Measurements from ENCODE around the gene SAFB.
A peak's percentile ranks its signal among the peaks of the same experiment; 100 is the strongest.

SAFB gene

GRCh38 chr19:5690955-5691821 is 68.3 kb downstream of the SAFB start:
- TF ChIP-seq CTCF (IDR thresholded peaks at IDR 0.05; ENCODE audit: poor library complexity, severe bottlenecking): no peak
- Histone ChIP-seq H3K27ac (ENCODE audit: poor library complexity, severe bottlenecking) (peak overlapping the region; percentile 89), H3K36me3 (ENCODE audit: low read depth) (peaks cover 53% of the 10 kb centered on the region), H3K4me1 (ENCODE audit: insufficient read depth, poor library complexity, severe bottlenecking) (no peaks in the 10 kb centered on the region), H3K27me3 (ENCODE audit: insufficient read depth, poor library complexity, severe bottlenecking) (no peaks in the 10 kb centered on the region), H3K9me3 (ENCODE audit: severe bottlenecking) (no peaks in the 10 kb centered on the region), H3K4me3 (ENCODE audit: severe bottlenecking) (peak overlapping the region; percentile 62)
- ATAC-seq (ENCODE audit: low read depth): peak; percentile 2; the same call in 1 of the 3 replicates
- DNase-seq (ENCODE audit: low spot score): no peak

GRCh38 chr19:5691822-5692722 is 69.2 kb downstream of the SAFB start:
- Histone ChIP-seq H3K9me3 (ENCODE audit: severe bottlenecking) (no peaks in the 10 kb centered on the region), H3K27me3 (ENCODE audit: insufficient read depth, poor library complexity, severe bottlenecking) (no peaks in the 10 kb centered on the region), H3K4me3 (ENCODE audit: severe bottlenecking) (peak overlapping the region; percentile 62), H3K36me3 (ENCODE audit: low read depth) (peaks cover 62% of the 10 kb centered on the region), H3K27ac (ENCODE audit: poor library complexity, severe bottlenecking) (peak overlapping the region; percentile 89), H3K4me1 (ENCODE audit: insufficient read depth, poor library complexity, severe bottlenecking) (no peaks in the 10 kb centered on the region)
- no peak for DNase-seq (ENCODE audit: low spot score)
- TF ChIP-seq CTCF (IDR thresholded peaks at IDR 0.05; ENCODE audit: poor library complexity, severe bottlenecking): no peak
- no peak; the same call in 2 of the 3 replicates for ATAC-seq (ENCODE audit: low read depth)

- H3K27ac ChIP-seq (ENCODE audit: poor library complexity, severe bottlenecking): peak overlapping the region; percentile 89
Measured at GRCh38 chr19:5692723-5693194, 69.9 kb downstream of the SAFB start.

More at GRCh38 chr19:5692723-5693194, 69.9 kb downstream of the SAFB start:
- Histone ChIP-seq H3K36me3 (ENCODE audit: low read depth) (peaks cover 63% of the 10 kb centered on the region), H3K4me3 (ENCODE audit: severe bottlenecking) (no peak overlapping the region), H3K4me1 (ENCODE audit: insufficient read depth, poor library complexity, severe bottlenecking) (no peaks in the 10 kb centered on the region), H3K9me3 (ENCODE audit: severe bottlenecking) (no peaks in the 10 kb centered on the region), H3K27me3 (ENCODE audit: insufficient read depth, poor library complexity, severe bottlenecking) (no peaks in the 10 kb centered on the region)
- DNase-seq (ENCODE audit: low spot score) (no peak), ATAC-seq (ENCODE audit: low read depth) (no peak)
- TF ChIP-seq CTCF (IDR thresholded peaks at IDR 0.05; ENCODE audit: poor library complexity, severe bottlenecking): no peak

Measured in RWPE2 (cell line).